GM12892 (cell line): ENCODE results near the gene ERCC2.

Experiments
- POLR2A ChIP-seq: IDR thresholded peaks from 2 replicates; pipeline ENCODE4 v1.6.1; 2011; ENCODE audit warnings: low read depth, low read length, control low read depth
- POLR2AphosphoS5 ChIP-seq: IDR thresholded peaks from 2 replicates; pipeline ENCODE4 v1.6.1; 2011; ENCODE audit warnings: low read depth, low read length, control low read depth
- TAF1 ChIP-seq: IDR thresholded peaks from 2 replicates; pipeline ENCODE4 v1.6.1; 2011; ENCODE audit warnings: low read depth, mild to moderate bottlenecking, control low read depth, low read length, borderline replicate concordance

DNA sequence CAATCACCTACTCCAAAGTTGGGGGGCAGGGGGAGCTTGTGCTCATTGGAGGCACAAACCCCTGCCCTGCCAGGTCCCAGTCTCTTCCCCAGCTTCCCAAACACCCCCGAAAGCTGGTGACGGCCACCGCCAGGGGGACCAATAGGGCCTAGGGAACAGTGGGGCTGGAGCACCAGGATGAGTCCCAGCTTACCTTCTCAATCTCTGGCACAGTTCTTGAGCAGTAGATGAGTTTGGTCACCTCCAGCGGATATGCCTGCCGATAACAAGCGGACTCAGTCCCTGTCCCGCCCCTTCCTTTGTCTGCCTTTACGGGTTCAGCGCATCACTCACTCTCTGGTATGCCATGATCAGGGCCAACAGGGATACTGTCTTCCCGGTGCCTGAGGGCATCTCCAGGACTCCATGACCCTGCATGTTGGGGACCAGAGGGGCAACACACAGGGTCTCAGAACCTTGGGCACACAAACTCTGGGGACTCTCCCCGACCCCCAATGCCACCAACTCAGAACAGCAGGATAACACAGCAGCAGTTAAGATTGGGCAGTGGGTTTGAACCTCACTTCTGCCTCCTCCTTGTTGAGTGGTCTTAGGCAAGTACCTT is 1.5 kb downstream of the ERCC2 start:
- TF ChIP-seq POLR2A (no peak), POLR2AphosphoS5 (no peak), TAF1 (no peak)
